ENCODE data around the gene ERVV-1. TPM values are rescaled to one million over a fixed set of nuclear protein-coding genes. Genes with fewer than 3 reads are reported as not detected.

ERVV-1 gene
- total RNA-seq, 1 donor from 2014 or later = not detected

DNA sequence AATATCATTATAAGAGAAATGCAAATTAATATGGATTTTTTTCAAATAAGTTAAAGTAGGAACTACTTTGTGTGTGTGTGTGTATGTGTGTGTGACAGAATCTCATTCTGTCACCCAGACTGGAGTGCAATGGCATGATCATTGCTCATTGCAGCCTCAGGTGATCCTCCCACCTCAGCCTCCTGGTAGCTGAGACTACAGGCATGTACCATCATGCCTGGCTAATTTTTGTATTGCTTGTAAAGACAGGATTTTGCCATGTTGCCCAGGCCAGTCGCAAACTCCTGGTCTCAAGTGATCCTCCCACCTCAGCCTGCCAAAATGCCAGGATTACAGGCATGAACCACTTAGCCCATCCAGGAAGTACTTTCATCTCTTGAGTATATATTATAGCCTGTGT, 27.6 kb downstream of the ERVV-1 start:
- Mint-ChIP-seq H3K36me3 (peaks cover 1% of the 10 kb centered on the region), H3K4me3 (no peak overlapping the region), H3K27me3 (ENCODE audit: insufficient read depth, low read depth) (no peaks in the 10 kb centered on the region), H3K27ac (no peak overlapping the region), H3K9me3 (peaks cover 35% of the 10 kb centered on the region), H3K4me1 (no peaks in the 10 kb centered on the region)
- H3K9ac ChIP-seq = no peak overlapping the region
- no peak overlapping the region for H3K27ac ChIP-seq
- DNase-seq (ENCODE audit: low spot score) = no peak
- H3K4me1 ChIP-seq = no peaks in the 10 kb centered on the region
- no peak overlapping the region for H3K4me3 ChIP-seq
- H3K9me3 ChIP-seq (ENCODE audit: low read depth) = no peaks in the 10 kb centered on the region
- no peak overlapping the region for H3K4me2 ChIP-seq
- H3K79me2 ChIP-seq (ENCODE audit: low read depth) = no peaks in the 10 kb centered on the region
- no peaks in the 10 kb centered on the region for H3K36me3 ChIP-seq
- peaks cover 5% of the 10 kb centered on the region for H3F3A ChIP-seq (ENCODE audit: low read depth)
- no peaks in the 10 kb centered on the region for H4K20me1 ChIP-seq (ENCODE audit: low read depth)
- no peaks in the 10 kb centered on the region for H3K27me3 ChIP-seq
- H2AFZ ChIP-seq (replicated peaks) = no peak overlapping the region
- TF ChIP-seq EZH2phosphoT487 (IDR thresholded peaks at IDR 0.05) (no peak), EZH2 (IDR thresholded peaks at IDR 0.05) (no peak)
- TF ChIP-seq, protein P1, sequence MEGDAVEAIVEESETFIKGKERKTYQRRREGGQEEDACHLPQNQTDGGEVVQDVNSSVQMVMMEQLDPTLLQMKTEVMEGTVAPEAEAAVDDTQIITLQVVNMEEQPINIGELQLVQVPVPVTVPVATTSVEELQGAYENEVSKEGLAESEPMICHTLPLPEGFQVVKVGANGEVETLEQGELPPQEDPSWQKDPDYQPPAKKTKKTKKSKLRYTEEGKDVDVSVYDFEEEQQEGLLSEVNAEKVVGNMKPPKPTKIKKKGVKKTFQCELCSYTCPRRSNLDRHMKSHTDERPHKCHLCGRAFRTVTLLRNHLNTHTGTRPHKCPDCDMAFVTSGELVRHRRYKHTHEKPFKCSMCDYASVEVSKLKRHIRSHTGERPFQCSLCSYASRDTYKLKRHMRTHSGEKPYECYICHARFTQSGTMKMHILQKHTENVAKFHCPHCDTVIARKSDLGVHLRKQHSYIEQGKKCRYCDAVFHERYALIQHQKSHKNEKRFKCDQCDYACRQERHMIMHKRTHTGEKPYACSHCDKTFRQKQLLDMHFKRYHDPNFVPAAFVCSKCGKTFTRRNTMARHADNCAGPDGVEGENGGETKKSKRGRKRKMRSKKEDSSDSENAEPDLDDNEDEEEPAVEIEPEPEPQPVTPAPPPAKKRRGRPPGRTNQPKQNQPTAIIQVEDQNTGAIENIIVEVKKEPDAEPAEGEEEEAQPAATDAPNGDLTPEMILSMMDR (IDR thresholded peaks at IDR 0.05) = no peak

DNA sequence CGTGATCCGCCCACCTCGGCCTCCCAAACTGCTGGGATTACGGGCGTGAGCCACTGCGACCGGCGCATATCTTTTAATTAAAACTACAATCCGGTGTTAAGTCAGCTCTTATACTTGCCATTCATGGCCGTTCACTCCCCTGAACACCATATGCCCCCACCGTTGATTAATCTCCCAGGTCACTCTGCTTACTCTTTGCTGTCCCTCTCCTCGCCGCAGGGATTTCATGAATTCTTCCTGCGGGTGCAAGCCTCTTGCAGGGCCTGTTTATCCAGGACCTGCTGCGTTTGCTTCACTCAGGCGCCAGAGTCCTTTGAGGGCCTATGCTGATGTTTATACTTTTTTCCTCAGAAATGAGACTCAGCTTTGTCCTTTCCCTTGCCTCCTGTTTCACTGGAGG, 31.8 kb downstream of the ERVV-1 start:
- Histone ChIP-seq H3K79me2 (ENCODE audit: low read depth) (no peaks in the 10 kb centered on the region), H3K4me2 (no peak overlapping the region), H3K4me3 (no peak overlapping the region), H3K27me3 (no peaks in the 10 kb centered on the region), H3K9me3 (ENCODE audit: low read depth) (peaks cover 4% of the 10 kb centered on the region), H3F3A (ENCODE audit: low read depth) (peaks cover 5% of the 10 kb centered on the region), H4K20me1 (ENCODE audit: low read depth) (no peaks in the 10 kb centered on the region), H3K27ac (no peak overlapping the region), H3K4me1 (no peaks in the 10 kb centered on the region), H3K9ac (no peak overlapping the region), H2AFZ (replicated peaks) (no peak overlapping the region), H3K36me3 (no peaks in the 10 kb centered on the region)
- H3K9me3 Mint-ChIP-seq = peaks cover 45% of the 10 kb centered on the region
- H3K4me3 Mint-ChIP-seq = no peak overlapping the region
- no peak overlapping the region for H3K27ac Mint-ChIP-seq
- peaks cover under 1% of the 10 kb centered on the region for H3K27me3 Mint-ChIP-seq (ENCODE audit: insufficient read depth, low read depth)
- TF ChIP-seq EZH2 (IDR thresholded peaks at IDR 0.05) (no peak), EZH2phosphoT487 (IDR thresholded peaks at IDR 0.05) (no peak)
- TF ChIP-seq, protein P1 (IDR thresholded peaks at IDR 0.05) = no peak
- H3K36me3 Mint-ChIP-seq = peaks cover 1% of the 10 kb centered on the region
- no peaks in the 10 kb centered on the region for H3K4me1 Mint-ChIP-seq
- DNase-seq (ENCODE audit: low spot score) = no peak

DNA sequence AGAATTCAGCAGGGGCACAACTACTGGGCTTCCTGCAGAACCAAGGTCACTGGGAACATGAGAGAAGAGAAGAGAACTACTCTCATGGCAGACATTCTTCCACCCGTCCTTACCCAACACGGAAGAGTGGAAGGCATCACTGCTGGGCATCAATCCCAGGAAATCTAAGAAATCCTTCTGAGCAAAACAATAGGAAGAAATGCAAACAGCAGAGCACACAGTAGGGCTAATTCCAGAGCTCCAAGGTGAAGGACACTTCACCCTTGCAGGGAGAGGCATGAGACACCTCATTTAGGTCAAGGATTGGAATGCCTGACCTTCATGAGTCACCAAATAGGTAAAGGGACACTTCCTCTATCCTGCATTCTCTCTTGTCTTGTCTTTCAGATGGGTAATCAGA, 33.7 kb downstream of the ERVV-1 start:
- H3K4me3 ChIP-seq = no peak overlapping the region
- H3K4me1 ChIP-seq = no peaks in the 10 kb centered on the region
- Mint-ChIP-seq H3K9me3 (peaks cover 47% of the 10 kb centered on the region), H3K36me3 (no peaks in the 10 kb centered on the region), H3K27me3 (ENCODE audit: insufficient read depth, low read depth) (peaks cover 3% of the 10 kb centered on the region), H3K4me3 (no peak overlapping the region), H3K4me1 (no peaks in the 10 kb centered on the region), H3K27ac (no peak overlapping the region)
- H3K9me3 ChIP-seq (ENCODE audit: low read depth) = peaks cover 4% of the 10 kb centered on the region
- no peak overlapping the region for H3K27ac ChIP-seq
- H3K27me3 ChIP-seq = no peaks in the 10 kb centered on the region
- H2AFZ ChIP-seq (replicated peaks) = no peak overlapping the region
- H3K4me2 ChIP-seq = no peak overlapping the region
- peaks cover 5% of the 10 kb centered on the region for H3F3A ChIP-seq (ENCODE audit: low read depth)
- H3K9ac ChIP-seq = no peak overlapping the region
- no peaks in the 10 kb centered on the region for H3K36me3 ChIP-seq
- TF ChIP-seq EZH2phosphoT487 (IDR thresholded peaks at IDR 0.05) (no peak), EZH2 (IDR thresholded peaks at IDR 0.05) (no peak)
- TF ChIP-seq, protein P1 (IDR thresholded peaks at IDR 0.05) = no peak
- no peak for DNase-seq (ENCODE audit: low spot score)
- no peaks in the 10 kb centered on the region for H4K20me1 ChIP-seq (ENCODE audit: low read depth)
- no peaks in the 10 kb centered on the region for H3K79me2 ChIP-seq (ENCODE audit: low read depth)

Data from neural progenitor cell (in vitro differentiated cells).